ENCODE results near the gene RNU1-1. TPM values are rescaled to one million over a fixed set of nuclear protein-coding genes. Genes with fewer than 3 reads are reported as not detected.

The RNU1-1 gene
- total RNA-seq, 1 donor from 2014 or later, result 1,438 TPM

DNA sequence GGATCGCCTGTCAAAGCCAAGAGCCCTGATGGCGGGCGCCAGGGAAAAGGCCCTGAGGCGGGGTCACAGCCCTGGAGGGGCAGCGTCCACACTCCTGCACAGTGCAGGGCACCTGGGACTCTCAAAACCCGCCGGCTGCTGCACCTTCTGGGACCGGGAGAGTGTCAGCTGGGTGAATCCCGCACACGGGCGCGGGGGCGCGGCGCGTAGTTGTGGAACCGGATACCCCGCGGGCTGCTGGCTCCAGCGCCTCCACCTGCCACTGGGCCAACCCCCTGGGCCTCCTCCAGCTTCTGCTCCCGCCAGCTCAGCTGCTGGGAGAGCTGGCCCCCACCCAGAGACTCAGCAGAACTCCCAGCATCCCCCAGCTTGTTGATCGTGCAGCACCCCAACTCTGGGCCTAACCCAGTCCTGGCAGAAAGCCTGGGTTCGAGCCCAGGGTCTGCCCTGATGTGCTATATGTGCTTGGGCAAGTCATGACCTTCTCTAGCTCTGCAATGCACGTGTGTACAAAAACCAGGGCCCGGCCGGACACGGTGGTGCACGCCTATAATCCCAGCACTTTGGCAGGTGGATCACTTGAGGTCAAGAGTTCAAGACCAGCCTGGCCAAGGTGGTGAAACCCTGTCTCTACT, 39.8 kb downstream of the RNU1-1 start:
- TF ChIP-seq, protein P1, sequence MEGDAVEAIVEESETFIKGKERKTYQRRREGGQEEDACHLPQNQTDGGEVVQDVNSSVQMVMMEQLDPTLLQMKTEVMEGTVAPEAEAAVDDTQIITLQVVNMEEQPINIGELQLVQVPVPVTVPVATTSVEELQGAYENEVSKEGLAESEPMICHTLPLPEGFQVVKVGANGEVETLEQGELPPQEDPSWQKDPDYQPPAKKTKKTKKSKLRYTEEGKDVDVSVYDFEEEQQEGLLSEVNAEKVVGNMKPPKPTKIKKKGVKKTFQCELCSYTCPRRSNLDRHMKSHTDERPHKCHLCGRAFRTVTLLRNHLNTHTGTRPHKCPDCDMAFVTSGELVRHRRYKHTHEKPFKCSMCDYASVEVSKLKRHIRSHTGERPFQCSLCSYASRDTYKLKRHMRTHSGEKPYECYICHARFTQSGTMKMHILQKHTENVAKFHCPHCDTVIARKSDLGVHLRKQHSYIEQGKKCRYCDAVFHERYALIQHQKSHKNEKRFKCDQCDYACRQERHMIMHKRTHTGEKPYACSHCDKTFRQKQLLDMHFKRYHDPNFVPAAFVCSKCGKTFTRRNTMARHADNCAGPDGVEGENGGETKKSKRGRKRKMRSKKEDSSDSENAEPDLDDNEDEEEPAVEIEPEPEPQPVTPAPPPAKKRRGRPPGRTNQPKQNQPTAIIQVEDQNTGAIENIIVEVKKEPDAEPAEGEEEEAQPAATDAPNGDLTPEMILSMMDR (IDR thresholded peaks at IDR 0.05), result no peak
- peak; percentile 78 for DNase-seq (ENCODE audit: low spot score)
- Mint-ChIP-seq H3K4me1 (ENCODE audit: low read depth) (no peaks in the 10 kb centered on the region), H3K27me3 (ENCODE audit: low read depth) (no peaks in the 10 kb centered on the region), H3K36me3 (ENCODE audit: low read depth) (peaks cover 30% of the 10 kb centered on the region), H3K9me3 (ENCODE audit: low read depth) (no peaks in the 10 kb centered on the region), H3K27ac (ENCODE audit: unreplicated experiment) (no peak overlapping the region), H3K4me3 (ENCODE audit: unreplicated experiment) (no peak overlapping the region)

GRCh38 chr1:16468558-16468957, 45.5 kb downstream of the RNU1-1 start:
- no peaks in the 10 kb centered on the region for H3K9me3 Mint-ChIP-seq (ENCODE audit: low read depth)
- H3K4me1 Mint-ChIP-seq (ENCODE audit: low read depth), result peaks cover 3% of the 10 kb centered on the region
- peaks cover 20% of the 10 kb centered on the region for H3K36me3 Mint-ChIP-seq (ENCODE audit: low read depth)
- H3K4me3 Mint-ChIP-seq (ENCODE audit: unreplicated experiment), result no peak overlapping the region
- H3K27me3 Mint-ChIP-seq (ENCODE audit: low read depth), result no peaks in the 10 kb centered on the region
- H3K27ac Mint-ChIP-seq (ENCODE audit: unreplicated experiment), result no peak overlapping the region
- TF ChIP-seq, protein P1 (IDR thresholded peaks at IDR 0.05), result no peak
- no peak for DNase-seq (ENCODE audit: low spot score)

DNA sequence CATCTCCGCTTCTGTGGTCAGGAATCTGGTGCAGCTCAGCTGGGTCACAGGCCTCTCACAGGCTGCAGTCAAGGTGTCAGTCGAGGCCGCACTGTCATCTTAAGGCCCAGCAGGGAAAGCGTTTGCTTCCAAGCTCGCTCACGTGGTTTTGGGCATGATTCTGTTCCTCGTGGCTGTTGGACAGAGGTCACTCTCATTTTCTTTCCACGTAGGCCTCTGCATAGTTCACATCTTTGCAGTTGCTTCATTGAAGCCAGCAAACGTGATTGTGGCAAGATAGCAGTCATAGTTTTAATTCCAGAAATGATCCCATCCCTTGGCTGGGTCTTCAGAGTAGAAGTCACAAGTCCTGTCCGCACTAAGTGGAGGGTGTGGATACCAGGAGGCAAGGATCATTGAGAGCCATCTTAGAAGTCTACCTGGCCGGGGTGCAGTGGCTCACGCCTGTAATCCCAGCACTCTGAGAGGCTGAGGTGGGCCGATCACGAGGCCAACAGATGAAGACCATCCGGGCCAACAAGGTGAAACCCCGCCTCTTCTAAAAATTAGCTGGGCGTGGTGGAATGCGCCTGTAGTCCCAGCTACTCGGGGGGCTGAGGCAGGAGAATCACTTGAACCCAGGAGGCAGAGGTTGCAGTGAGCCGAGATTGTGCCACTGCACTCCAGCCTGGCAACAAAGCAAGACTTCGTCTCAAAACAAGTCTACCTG, 49.0 kb downstream of the RNU1-1 start:
- Mint-ChIP-seq H3K27me3 (ENCODE audit: low read depth) (no peaks in the 10 kb centered on the region), H3K27ac (ENCODE audit: unreplicated experiment) (no peak overlapping the region), H3K4me3 (ENCODE audit: unreplicated experiment) (no peak overlapping the region), H3K36me3 (ENCODE audit: low read depth) (peaks cover 15% of the 10 kb centered on the region), H3K9me3 (ENCODE audit: low read depth) (no peaks in the 10 kb centered on the region), H3K4me1 (ENCODE audit: low read depth) (peaks cover 8% of the 10 kb centered on the region)
- TF ChIP-seq, protein P1 (IDR thresholded peaks at IDR 0.05), result no peak
- DNase-seq (ENCODE audit: low spot score), result peak; percentile 48

Other genes with a start within 250 kb of the RNU1-1 start
- gene FBXO42, start 161.8 kb downstream of the RNU1-1 start, total RNA-seq, result 17.8 to 20.9 TPM (median 20.1 TPM) in 3 replicates
- 113 to 117 TPM (median 113 TPM) in 3 replicates for gene SZRD1, start 147.0 kb downstream of the RNU1-1 start, total RNA-seq
- gene SPATA21, start 76.9 kb downstream of the RNU1-1 start, total RNA-seq, result not detected in 3 replicates
- 49.1 to 53.4 TPM (median 51.7 TPM) in 3 replicates for gene NECAP2, start 73.6 kb downstream of the RNU1-1 start, total RNA-seq
- 52.1 to 67.7 TPM (median 58.9 TPM) in 3 replicates for gene NBPF1, start 99.3 kb upstream of the RNU1-1 start, total RNA-seq
- 1,438 to 1,620 TPM (median 1,579 TPM) in 3 replicates for gene RNU1-3, start 152.7 kb upstream of the RNU1-1 start, total RNA-seq
- gene RNU1-4, start 226.2 kb upstream of the RNU1-1 start, total RNA-seq, result 1,438 to 1,620 TPM (median 1,579 TPM) in 3 replicates